Peyer's patch (tissue), 4 donors: ENCODE data around the gene SH2B3.

Experiments used
- CTCF ChIP-seq, 6 experiments: fragments of 450-650 bp in 4 of 6; fragments of 200-600 bp in 2 of 6; sonication (generic) in 1 of 6; IDR thresholded peaks; one replicate each; pipeline ENCODE4 v1.5.1; 2017 to 2019; ENCODE audit warnings: antibody characterized with exemption in 6 of 6, mild to moderate bottlenecking in 3 of 6, moderate library complexity in 1 of 6
- POLR2A ChIP-seq, 2 donors: fragments of 450-650 bp; IDR thresholded peaks; one replicate each; pipeline ENCODE4 v1.5.1; 2017; ENCODE audit warnings: antibody characterized with exemption in 2 of 2, mild to moderate bottlenecking in 2 of 2, moderate library complexity in 2 of 2

DNA sequence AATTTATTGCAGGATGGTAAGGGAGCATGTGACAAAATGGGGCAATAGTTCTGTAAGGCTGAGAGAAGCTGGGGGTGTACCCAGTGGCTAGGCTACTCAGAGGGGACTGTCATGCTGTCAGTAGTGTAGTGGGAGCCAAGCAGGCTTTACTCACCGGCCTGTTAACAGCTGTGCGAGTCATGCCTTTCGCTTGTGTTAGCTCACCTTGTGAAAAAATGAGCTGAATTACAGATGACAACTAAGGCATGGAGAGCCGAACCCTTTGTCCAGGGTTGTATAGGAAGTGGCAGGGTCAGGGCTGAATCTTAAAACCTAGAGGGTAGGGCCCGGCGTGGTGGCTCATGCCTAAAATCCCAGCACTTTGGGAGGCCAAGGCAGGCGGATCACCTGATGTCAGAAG, 37.9 kb downstream of the SH2B3 start:
- TF ChIP-seq POLR2A (IDR thresholded peaks at IDR 0.05): no peak
- no peak for TF ChIP-seq CTCF (IDR thresholded peaks at IDR 0.05)
